ENCODE measurements around the gene HSD3B2.
"Not testable (repeated sequence)": the region's sequence is repeated elsewhere in the genome, so short reads cannot be mapped to it uniquely, and the experiment has no call there.

HSD3B2 gene

DNA sequence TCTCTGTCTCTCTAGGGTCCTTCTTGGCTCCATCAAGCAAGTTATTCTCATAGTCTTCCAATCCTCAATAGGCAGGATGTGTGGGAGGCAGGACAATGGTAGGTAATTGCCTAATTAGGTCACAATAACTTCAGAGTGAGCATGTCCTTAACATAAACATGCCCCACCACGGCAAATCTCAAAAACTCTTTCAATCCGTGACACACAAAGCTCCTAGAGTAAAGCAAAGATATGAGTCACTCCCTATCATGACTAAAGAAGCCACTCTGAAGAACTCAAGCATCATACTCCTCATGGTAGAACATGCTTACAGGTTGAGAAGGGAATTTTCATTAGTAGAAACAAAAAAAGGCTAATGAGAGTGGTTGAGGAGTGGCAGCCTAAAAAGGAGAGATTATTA is 41.5 kb upstream of the HSD3B2 start:
- DNase-seq (ENCODE audit: extremely low read depth, low read depth) = no peak
- TF ChIP-seq, protein P1, sequence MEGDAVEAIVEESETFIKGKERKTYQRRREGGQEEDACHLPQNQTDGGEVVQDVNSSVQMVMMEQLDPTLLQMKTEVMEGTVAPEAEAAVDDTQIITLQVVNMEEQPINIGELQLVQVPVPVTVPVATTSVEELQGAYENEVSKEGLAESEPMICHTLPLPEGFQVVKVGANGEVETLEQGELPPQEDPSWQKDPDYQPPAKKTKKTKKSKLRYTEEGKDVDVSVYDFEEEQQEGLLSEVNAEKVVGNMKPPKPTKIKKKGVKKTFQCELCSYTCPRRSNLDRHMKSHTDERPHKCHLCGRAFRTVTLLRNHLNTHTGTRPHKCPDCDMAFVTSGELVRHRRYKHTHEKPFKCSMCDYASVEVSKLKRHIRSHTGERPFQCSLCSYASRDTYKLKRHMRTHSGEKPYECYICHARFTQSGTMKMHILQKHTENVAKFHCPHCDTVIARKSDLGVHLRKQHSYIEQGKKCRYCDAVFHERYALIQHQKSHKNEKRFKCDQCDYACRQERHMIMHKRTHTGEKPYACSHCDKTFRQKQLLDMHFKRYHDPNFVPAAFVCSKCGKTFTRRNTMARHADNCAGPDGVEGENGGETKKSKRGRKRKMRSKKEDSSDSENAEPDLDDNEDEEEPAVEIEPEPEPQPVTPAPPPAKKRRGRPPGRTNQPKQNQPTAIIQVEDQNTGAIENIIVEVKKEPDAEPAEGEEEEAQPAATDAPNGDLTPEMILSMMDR (IDR thresholded peaks at IDR 0.05; ENCODE audit: low read depth, low read length) = no peak

DNA sequence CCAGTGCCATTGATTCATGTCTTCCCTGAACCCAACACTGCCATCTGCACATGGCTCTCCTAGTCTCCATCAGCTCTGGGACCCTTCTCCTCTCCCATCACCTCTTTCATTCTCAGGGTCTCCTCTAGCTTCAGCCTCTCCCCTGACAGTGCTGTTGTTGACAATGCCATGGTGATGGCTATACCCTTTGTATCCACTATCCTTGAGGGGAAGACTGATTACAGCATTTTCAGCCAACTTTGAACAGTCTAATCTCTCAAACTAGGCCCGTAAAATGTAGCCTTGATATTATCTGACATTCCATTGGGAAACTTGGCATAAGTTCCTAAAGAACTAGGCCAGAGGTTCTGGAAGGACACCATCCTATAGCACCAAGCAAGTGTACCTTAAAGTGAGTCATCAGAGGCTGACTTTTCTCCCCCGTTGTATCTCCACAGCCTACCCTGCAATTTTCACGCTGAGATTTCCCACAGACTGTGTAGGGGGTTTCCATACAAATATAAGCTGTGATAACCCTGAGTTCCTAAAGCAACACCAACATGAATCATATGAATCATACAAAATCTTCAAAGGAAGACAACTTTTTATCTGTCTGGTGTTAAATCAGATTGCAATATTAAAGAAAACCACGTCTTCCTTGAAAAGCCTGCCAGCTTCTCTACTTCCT is 40.6 kb upstream of the HSD3B2 start:
- TF ChIP-seq, protein P1 (IDR thresholded peaks at IDR 0.05; ENCODE audit: low read depth, low read length) = no peak
- no peak for DNase-seq (ENCODE audit: extremely low read depth, low read depth)

DNA sequence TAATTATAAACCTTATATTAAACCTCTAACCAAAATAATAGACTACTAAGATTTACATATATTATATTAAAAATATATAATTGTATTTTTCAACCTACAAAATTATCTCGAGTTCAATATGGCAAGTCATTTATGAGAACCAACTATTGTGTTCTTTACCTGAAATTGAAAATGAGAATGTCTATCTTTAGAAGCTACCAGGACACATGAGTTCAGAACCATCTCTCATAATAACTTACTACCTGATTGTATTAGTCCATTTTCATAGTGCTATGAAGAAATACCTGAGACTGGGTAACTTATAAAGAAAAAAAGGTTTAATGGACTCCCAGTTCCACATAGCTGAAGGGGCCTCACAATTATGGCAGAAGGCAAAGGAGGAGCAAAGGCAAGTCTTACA is 39.6 kb upstream of the HSD3B2 start:
- no peak for DNase-seq (ENCODE audit: extremely low read depth, low read depth)

DNA sequence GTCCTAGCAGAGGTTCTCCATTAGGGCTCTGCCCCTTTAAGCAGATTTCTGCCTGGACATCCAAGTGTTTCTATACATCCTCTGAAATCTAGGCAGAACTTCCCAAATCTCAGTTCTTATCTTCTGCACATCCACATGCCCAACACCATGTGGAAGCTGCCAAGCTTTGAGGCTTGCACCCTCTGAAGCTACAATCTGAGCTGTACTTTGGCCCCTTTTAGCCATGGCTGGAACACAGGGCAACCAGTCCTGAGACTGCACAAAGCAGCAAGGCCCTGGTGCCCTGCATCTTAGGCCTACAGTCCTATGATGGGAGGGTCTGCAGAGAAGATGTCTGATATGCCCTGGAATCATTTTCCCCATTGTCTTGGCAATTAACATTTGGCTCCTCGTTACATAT is 38.4 kb upstream of the HSD3B2 start:
- no peak for DNase-seq (ENCODE audit: extremely low read depth, low read depth)
- TF ChIP-seq, protein P1 (IDR thresholded peaks at IDR 0.05; ENCODE audit: low read depth, low read length) = no peak

More for the DNA sequence above, 39.6 kb upstream of the HSD3B2 start:
- TF ChIP-seq, protein P1 (IDR thresholded peaks at IDR 0.05; ENCODE audit: low read depth, low read length) = no peak

DNA sequence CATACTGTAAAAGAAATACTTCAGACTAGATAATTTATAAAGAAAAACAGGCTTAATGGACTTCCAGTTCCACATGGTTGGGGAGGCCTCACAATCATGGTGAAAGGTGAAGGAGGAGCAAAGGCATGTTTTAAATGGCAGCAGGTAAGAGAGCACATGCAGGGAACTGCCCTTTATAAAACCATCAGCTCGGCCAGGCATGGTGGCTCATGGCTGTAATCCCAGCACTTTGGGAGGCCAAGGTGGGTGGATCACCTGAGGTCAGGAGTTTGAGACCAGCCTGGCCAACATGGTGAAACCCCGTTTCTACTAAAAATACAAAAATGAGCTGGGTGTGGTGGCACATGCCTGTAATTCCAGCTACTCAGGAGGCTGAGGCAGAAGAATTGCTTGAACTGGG is 37.4 kb upstream of the HSD3B2 start:
- DNase-seq (ENCODE audit: extremely low read depth, low read depth) = not testable (repeated sequence)

DNA sequence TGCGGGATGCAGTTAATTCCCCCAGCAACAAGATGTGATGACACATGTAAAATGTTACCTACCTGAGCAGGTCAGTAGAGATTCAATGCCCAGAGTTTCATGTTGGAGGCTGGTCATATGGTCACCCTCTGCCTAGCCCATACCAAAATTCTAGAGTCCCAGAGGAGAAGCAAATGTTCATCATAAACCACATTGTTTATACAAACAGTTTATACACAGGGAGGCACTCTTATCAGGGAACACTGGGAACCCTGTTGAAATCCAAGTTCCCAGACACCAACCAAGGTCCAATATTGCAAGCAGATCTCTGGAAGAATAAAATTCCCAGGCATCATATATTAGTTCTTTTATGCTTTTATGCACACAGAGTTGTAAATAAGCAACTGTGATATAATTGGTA is 35.8 kb upstream of the HSD3B2 start:
- DNase-seq (ENCODE audit: extremely low read depth, low read depth) = no peak
- TF ChIP-seq, protein P1 (IDR thresholded peaks at IDR 0.05; ENCODE audit: low read depth, low read length) = no peak

DNA sequence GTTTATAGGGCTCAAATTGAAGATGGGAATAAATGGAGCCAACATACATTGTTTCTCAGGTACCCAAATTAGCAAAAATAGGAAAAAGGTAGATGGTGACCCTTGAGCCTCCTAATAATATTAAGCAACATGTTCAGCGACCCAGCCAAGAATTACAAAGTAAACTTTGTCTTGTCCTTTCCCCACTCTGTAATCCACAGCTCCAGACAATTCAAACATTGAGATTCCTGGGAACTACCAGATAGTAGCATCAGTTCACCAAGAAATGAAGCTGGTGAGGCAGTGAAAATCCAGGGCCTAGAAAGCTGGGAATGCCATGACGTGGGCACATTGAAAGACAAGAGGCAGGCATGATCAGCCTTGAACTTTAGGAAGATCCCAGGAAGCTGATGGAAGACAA is 34.6 kb upstream of the HSD3B2 start:
- DNase-seq (ENCODE audit: extremely low read depth, low read depth) = no peak
- TF ChIP-seq, protein P1 (IDR thresholded peaks at IDR 0.05; ENCODE audit: low read depth, low read length) = no peak

Data from AG09319 (cell line).